Keratinocyte (primary cell): ENCODE data around the gene PRRC2B.

ENCODE experiments used
- EZH2 ChIP-seq: IDR thresholded peaks from one replicate; pipeline ENCODE4 v1.6.1; 2012; ENCODE audit warnings: inconsistent platforms, mild to moderate bottlenecking, low read length, moderate library complexity
- TF ChIP-seq, protein P1 (sequence below), 3 experiments: IDR thresholded peaks in 1 of 3; conservative IDR thresholded peaks in 1 of 3; optimal IDR thresholded peaks in 1 of 3; 2 replicates in 2 of 3; 3 replicates in 1 of 3; pipeline versions ENCODE3 to v1.5.1; 2011; ENCODE audit warnings: low read length in 3 of 3, mild to moderate bottlenecking in 3 of 3, moderate library complexity in 2 of 3, control low read depth in 1 of 3, inconsistent platforms in 1 of 3; ENCODE audit not compliant: insufficient read depth in 2 of 3; ENCODE audit errors: extremely low read depth in 1 of 3

DNA sequence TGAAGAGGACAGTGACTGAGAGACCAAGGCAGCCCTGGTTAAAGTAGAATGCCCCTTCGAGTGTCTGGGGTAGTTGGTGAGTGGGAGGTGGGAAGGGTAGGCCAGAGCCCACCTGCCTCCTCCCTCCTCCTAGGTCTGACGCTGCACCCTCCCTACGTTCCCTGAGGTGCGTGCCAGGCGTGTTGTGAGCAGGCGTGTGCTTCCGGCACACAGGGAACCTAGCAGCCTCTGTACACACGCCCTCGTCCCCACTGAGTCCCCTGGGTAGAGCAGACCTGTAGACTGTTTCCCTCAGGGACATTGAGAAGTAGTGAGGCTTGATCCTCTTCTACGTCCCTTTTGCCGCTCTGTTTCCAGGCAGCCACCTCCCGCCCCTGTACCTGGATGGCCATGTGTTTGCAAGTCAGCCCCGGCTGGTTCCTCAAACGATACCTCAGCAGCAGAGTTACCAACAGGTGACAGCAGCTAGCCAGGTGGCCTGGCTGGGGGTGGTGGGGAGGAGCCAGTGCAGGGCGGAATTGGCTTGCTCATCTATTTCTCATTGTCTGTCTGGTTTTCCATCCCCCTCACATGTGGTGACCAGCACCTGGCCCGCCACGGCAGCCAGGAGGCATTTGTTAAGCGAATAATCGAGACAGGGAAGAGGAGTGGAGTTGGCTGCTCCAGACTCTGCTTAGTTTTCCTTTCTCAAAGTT is 92.0 kb downstream of the PRRC2B start:
- no peak for TF ChIP-seq EZH2
- TF ChIP-seq, protein P1, sequence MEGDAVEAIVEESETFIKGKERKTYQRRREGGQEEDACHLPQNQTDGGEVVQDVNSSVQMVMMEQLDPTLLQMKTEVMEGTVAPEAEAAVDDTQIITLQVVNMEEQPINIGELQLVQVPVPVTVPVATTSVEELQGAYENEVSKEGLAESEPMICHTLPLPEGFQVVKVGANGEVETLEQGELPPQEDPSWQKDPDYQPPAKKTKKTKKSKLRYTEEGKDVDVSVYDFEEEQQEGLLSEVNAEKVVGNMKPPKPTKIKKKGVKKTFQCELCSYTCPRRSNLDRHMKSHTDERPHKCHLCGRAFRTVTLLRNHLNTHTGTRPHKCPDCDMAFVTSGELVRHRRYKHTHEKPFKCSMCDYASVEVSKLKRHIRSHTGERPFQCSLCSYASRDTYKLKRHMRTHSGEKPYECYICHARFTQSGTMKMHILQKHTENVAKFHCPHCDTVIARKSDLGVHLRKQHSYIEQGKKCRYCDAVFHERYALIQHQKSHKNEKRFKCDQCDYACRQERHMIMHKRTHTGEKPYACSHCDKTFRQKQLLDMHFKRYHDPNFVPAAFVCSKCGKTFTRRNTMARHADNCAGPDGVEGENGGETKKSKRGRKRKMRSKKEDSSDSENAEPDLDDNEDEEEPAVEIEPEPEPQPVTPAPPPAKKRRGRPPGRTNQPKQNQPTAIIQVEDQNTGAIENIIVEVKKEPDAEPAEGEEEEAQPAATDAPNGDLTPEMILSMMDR (optimal IDR thresholded peaks at IDR 0.05 in 1 of 3, IDR thresholded peaks at IDR 0.05 in 1 of 3, conservative IDR thresholded peaks at IDR 0.05 in 1 of 3; ENCODE audit: extremely low read depth in 1 of 3, insufficient read depth in 2 of 3, low read length in 3 of 3): no peak
